ENCODE results near the gene C1orf87.

GRCh38 chr1:59967780-59968179, 105.8 kb downstream of the C1orf87 start:
- TF ChIP-seq CTCF (conservative IDR thresholded peaks at IDR 0.05; ENCODE audit: low read length) (no peak), EZH2phosphoT487 (IDR thresholded peaks at IDR 0.05; ENCODE audit: borderline replicate concordance) (no peak)
